K562 (cell line): ENCODE results near the gene TOX2.

ENCODE experiments used
- ATF7 ChIP-seq: fragments of 450-650 bp; IDR thresholded peaks from 2 replicates; pipeline ENCODE4 v1.7.1; 2014; ENCODE audit warnings: mild to moderate bottlenecking, moderate library complexity
- CBX5 ChIP-seq: IDR thresholded peaks from 2 replicates; pipeline ENCODE4 v1.6.1; 2014; ENCODE audit warnings: low read depth, borderline replicate concordance
- CTCF ChIP-seq, 3 experiments: IDR thresholded peaks in 2 of 3; conservative IDR thresholded peaks in 1 of 3; 2 replicates each; pipeline ENCODE4 v1.5.1; 2011 to 2012; ENCODE audit warnings: low read length in 3 of 3, mild to moderate bottlenecking in 3 of 3, control low read depth in 2 of 3, improper control_type of control experiment in 1 of 3, inconsistent platforms in 1 of 3, low read depth in 1 of 3, mixed read lengths in 1 of 3, moderate library complexity in 1 of 3; ENCODE audit not compliant: insufficient read depth in 2 of 3
- ESRRA ChIP-seq: fragments of 450-650 bp; IDR thresholded peaks from 2 replicates; pipeline ENCODE4 v1.6.1; 2014; ENCODE audit warnings: low read depth, mild to moderate bottlenecking, moderate library complexity, borderline replicate concordance
- JUN ChIP-seq, 2 experiments: sonication (generic) in 1 of 2; formaldehyde crosslinking in 1 of 2; IDR thresholded peaks; 2 replicates each; pipeline versions ENCODE4 v1.6.1 to v1.8.0; 2012 to 2022; ENCODE audit warnings: borderline replicate concordance in 2 of 2, mild to moderate bottlenecking in 2 of 2, improper control_type of control experiment in 1 of 2, low read depth in 1 of 2, low read length in 1 of 2, missing genetic modification reagents in 1 of 2
- PATZ1 ChIP-seq: fragments of 250-450 bp; sonication (Bioruptor Pico); IDR thresholded peaks from 2 replicates; pipeline ENCODE4 v1.5.0; 2020; ENCODE audit warnings: mild to moderate bottlenecking, borderline replicate concordance
- PCBP2 ChIP-seq: fragments of 200-400 bp; formaldehyde crosslinking; IDR thresholded peaks from 2 replicates; pipeline ENCODE4 v1.6.1; 2018; ENCODE audit warnings: low read length, low read depth, mild to moderate bottlenecking, moderate library complexity; ENCODE audit not compliant: poor library complexity, severe bottlenecking
- POLR2AphosphoS5 ChIP-seq: IDR thresholded peaks from 2 replicates; pipeline ENCODE4 v1.6.1; 2011; ENCODE audit warnings: mild to moderate bottlenecking, low read depth, low read length, moderate library complexity; ENCODE audit not compliant: control insufficient read depth, insufficient read depth
- ZNF274 ChIP-seq: IDR thresholded peaks from 2 replicates; pipeline ENCODE4 v1.6.1; 2011; ENCODE audit warnings: low read depth, mild to moderate bottlenecking, low read length, moderate library complexity, borderline replicate concordance
- ZNF780A ChIP-seq: fragments of 250-450 bp; sonication (Bioruptor Pico); IDR thresholded peaks from 2 replicates; pipeline ENCODE4 v1.5.0; 2021; ENCODE audit warnings: mild to moderate bottlenecking

GRCh38 chr20:44038681-44039123 is 124.0 kb downstream of the TOX2 start:
- TF ChIP-seq ESRRA (no peak), CTCF (IDR thresholded peaks at IDR 0.05 in 2 of 3, conservative IDR thresholded peaks at IDR 0.05 in 1 of 3; ENCODE audit: insufficient read depth in 2 of 3, low read depth in 1 of 3, low read length in 3 of 3) (no peak), ZNF274 (no peak), CBX5 (no peak), POLR2AphosphoS5 (no peak), ZNF780A (no peak), PATZ1 (CRISPR knock-in tag) (no peak), PCBP2 (no peak), ATF7 (no peak), JUN (IDR thresholded peaks at IDR 0.05; ENCODE audit: borderline replicate concordance, low read depth, low read length) (no peak), JUN (CRISPR knock-in tag; IDR thresholded peaks at IDR 0.05; ENCODE audit: borderline replicate concordance) (no peak)
